Vagina (tissue), 2 donors: Measurements from ENCODE around the gene POLR3GL. TPM values are rescaled to one million over a fixed set of nuclear protein-coding genes. Genes with fewer than 3 reads are reported as not detected.
A peak's percentile ranks its signal among the peaks of the same experiment; 100 is the strongest.

Experiments
- DNase-seq, 2 donors: peaks; one replicate each; pipeline ENCODE4 v3.0.0-alpha.2; 2017; ENCODE audit errors: extremely low spot score in 2 of 2
- H3K27ac ChIP-seq: fragments of 200-600 bp; sonication (generic); one replicate; pipeline ENCODE4 v1.5.1; 2019
- H3K27me3 ChIP-seq: fragments of 200-600 bp; sonication (generic); one replicate; pipeline ENCODE4 v1.5.1; 2019
- H3K36me3 ChIP-seq, 2 donors: fragments of 200-600 bp; sonication (generic); one replicate each; pipeline ENCODE4 v1.5.1; 2017 to 2019
- H3K4me1 ChIP-seq: fragments of 200-600 bp; sonication (generic); one replicate; pipeline ENCODE4 v1.5.1; 2019
- H3K4me3 ChIP-seq, 2 donors: fragments of 200-600 bp; sonication (generic); 1 replicate in 1 of 2; 2 replicates in 1 of 2; pipeline ENCODE4 v1.5.1; 2016 to 2019
- H3K9me3 ChIP-seq: fragments of 200-600 bp; sonication (generic); one replicate; pipeline ENCODE4 v1.5.1; 2019
- POLR2A ChIP-seq, 2 donors: fragments of 450-650 bp; IDR thresholded peaks; one replicate each; pipeline ENCODE4 v1.6.1; 2017; ENCODE audit warnings: antibody characterized with exemption in 2 of 2, mild to moderate bottlenecking in 2 of 2, moderate library complexity in 2 of 2
- POLR2AphosphoS5 ChIP-seq, 2 donors: sonication (generic); formaldehyde crosslinking; IDR thresholded peaks; one replicate each; pipeline ENCODE4 v1.9.0; 2017; ENCODE audit warnings: antibody characterized with exemption in 2 of 2, mild to moderate bottlenecking in 2 of 2, low read depth in 1 of 2; ENCODE audit not compliant: insufficient read depth in 1 of 2
- intact Hi-C: fragments of 100-400 bp; cut with DNase I; formaldehyde crosslinking; loops from one replicate; pipeline ENCODE4 v1.15.1; 2023
- total RNA-seq: library from RNA; depleted of rRNA; stranded (reverse); fragments of >200 nt; gene quantifications from one replicate; pipeline ENCODE4 v1.2.3, GENCODE V29; 2016
- TF ChIP-seq, protein P1 (sequence below), 3 experiments: fragments of 450-650 bp in 2 of 3; fragments of 200-600 bp in 1 of 3; sonication (generic) in 1 of 3; IDR thresholded peaks; one replicate each; pipeline ENCODE4 v1.5.1; 2017 to 2019; ENCODE audit warnings: antibody characterized with exemption in 3 of 3, mild to moderate bottlenecking in 2 of 3, moderate library complexity in 2 of 3

Gene POLR3GL
- total RNA-seq, 1 donor from 2014 or later, result 15.0 TPM

DNA sequence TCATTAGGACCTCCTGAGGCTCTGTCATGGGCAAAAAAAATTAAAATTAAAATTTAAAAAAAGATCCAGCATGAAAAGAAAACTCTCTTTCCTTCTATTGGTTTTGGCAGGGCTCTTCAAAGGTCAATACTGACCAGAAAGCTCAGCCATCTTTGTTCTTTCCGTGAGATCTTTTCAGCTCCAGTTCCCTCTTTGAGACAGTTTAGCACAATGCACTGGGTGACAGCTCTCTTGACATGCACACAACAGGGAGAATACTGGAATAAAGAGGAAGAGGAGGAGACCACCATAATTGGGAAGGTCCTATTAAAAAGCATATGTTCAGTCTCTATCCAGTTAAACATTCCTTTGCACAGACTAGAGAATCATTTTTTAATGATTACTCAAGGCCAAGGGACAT is 13.0 kb upstream of the POLR3GL start:
- DNase-seq, result no peak
- Histone ChIP-seq H3K9me3 (no peaks in the 10 kb centered on the region), H3K4me3 (no peak overlapping the region), H3K4me1 (peaks cover 50% of the 10 kb centered on the region), H3K27ac (no peak overlapping the region), H3K36me3 (peaks cover 0 to 4% of the 10 kb centered on the region in 2 donors), H3K27me3 (no peaks in the 10 kb centered on the region)
- intact Hi-C loops, result no loop called here
- TF ChIP-seq POLR2A (IDR thresholded peaks at IDR 0.05), result no peak
- no peak for TF ChIP-seq POLR2AphosphoS5 (IDR thresholded peaks at IDR 0.05; ENCODE audit: insufficient read depth in 1 of 2, low read depth in 1 of 2)
- TF ChIP-seq, protein P1, sequence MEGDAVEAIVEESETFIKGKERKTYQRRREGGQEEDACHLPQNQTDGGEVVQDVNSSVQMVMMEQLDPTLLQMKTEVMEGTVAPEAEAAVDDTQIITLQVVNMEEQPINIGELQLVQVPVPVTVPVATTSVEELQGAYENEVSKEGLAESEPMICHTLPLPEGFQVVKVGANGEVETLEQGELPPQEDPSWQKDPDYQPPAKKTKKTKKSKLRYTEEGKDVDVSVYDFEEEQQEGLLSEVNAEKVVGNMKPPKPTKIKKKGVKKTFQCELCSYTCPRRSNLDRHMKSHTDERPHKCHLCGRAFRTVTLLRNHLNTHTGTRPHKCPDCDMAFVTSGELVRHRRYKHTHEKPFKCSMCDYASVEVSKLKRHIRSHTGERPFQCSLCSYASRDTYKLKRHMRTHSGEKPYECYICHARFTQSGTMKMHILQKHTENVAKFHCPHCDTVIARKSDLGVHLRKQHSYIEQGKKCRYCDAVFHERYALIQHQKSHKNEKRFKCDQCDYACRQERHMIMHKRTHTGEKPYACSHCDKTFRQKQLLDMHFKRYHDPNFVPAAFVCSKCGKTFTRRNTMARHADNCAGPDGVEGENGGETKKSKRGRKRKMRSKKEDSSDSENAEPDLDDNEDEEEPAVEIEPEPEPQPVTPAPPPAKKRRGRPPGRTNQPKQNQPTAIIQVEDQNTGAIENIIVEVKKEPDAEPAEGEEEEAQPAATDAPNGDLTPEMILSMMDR (IDR thresholded peaks at IDR 0.05), result no peak

DNA sequence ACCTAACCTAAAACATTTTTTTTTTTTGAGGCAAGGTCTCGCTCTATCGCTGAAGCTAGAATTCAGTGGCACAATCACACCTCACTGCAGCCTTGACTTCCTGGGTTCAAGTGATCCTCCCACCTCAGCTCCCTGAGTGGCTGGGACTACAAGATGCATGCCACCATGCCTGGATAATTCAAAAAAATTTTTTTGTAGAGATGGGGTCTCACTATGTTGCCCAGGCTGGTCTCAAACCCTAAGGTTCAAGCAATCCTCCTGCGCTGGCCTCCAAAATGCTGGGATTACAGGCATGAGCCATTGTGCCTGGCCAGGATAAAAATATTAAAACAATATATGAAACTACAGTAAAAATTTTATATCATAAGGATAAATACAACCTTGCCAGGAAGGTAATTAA is 11.6 kb upstream of the POLR3GL start:
- TF ChIP-seq POLR2AphosphoS5 (IDR thresholded peaks at IDR 0.05; ENCODE audit: insufficient read depth in 1 of 2, low read depth in 1 of 2), result no peak
- no peaks in the 10 kb centered on the region for H3K36me3 ChIP-seq
- no peaks in the 10 kb centered on the region for H3K9me3 ChIP-seq
- H3K27me3 ChIP-seq, result no peaks in the 10 kb centered on the region
- DNase-seq, result no peak
- H3K4me3 ChIP-seq, result no peak overlapping the region
- no peak overlapping the region for H3K27ac ChIP-seq
- peaks cover 55% of the 10 kb centered on the region for H3K4me1 ChIP-seq
- intact Hi-C loops, result no loop called here

DNA sequence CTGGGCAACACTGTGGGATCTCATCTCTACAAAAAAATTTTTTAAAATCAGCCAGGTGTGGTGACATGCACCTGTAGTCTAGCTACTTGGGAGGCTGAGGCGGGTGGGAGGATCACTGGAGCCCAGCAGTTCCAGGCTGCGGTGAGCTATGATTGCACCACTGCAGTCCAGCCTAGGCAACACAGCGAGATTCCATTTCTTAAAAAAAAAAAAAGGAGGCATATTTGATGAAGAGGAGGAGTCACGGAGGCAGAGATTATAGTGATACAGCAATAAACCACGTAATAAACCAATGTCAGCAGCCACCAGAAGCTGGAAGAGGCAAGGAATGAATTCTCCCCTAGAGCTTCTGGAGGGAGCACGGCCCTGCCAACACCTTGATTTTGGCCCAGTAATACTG is 10.6 kb upstream of the POLR3GL start:
- H3K4me3 ChIP-seq, result no peak overlapping the region
- TF ChIP-seq POLR2AphosphoS5 (IDR thresholded peaks at IDR 0.05; ENCODE audit: insufficient read depth in 1 of 2, low read depth in 1 of 2) (no peak), POLR2A (IDR thresholded peaks at IDR 0.05) (no peak)
- TF ChIP-seq, protein P1 (IDR thresholded peaks at IDR 0.05), result no peak
- H3K27ac ChIP-seq, result no peak overlapping the region
- H3K4me1 ChIP-seq, result peaks cover 53% of the 10 kb centered on the region
- intact Hi-C loops, result no loop called here
- no peak for DNase-seq
- no peaks in the 10 kb centered on the region for H3K9me3 ChIP-seq
- H3K27me3 ChIP-seq, result no peaks in the 10 kb centered on the region
- no peaks in the 10 kb centered on the region for H3K36me3 ChIP-seq

DNA sequence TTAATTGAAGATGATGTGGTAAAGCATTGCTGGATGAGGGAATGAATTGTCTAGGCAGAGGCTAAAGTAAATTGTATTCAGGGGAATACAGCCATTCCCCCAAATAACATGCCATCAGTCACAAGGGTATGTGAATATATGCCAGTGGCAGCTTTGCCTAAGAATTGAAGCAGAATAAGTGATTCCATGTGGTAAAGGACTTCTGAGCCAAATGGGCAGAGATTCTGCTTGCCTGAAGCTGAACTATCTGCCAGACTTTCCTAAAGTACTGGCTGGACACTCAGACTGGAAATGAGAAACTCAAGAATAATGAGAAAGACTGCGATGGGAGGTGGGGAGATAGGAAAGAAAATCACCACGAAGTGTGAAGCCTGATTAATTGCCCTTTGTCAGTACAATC is 9.1 kb upstream of the POLR3GL start:
- peak overlapping the region; percentile 95 for H3K27ac ChIP-seq
- no peaks in the 10 kb centered on the region for H3K36me3 ChIP-seq
- intact Hi-C loops, result no loop called here
- no peaks in the 10 kb centered on the region for H3K9me3 ChIP-seq
- peaks cover 55% of the 10 kb centered on the region for H3K4me1 ChIP-seq
- TF ChIP-seq POLR2AphosphoS5 (IDR thresholded peaks at IDR 0.05; ENCODE audit: insufficient read depth in 1 of 2, low read depth in 1 of 2), result peak in 1 of 2 donors; percentile 24
- TF ChIP-seq, protein P1 (IDR thresholded peaks at IDR 0.05), result no peak
- no peak for TF ChIP-seq POLR2A (IDR thresholded peaks at IDR 0.05)
- no peaks in the 10 kb centered on the region for H3K27me3 ChIP-seq
- no peak for DNase-seq
- H3K4me3 ChIP-seq, result peak overlapping the region in 1 of 2 donors; percentile 98

DNA sequence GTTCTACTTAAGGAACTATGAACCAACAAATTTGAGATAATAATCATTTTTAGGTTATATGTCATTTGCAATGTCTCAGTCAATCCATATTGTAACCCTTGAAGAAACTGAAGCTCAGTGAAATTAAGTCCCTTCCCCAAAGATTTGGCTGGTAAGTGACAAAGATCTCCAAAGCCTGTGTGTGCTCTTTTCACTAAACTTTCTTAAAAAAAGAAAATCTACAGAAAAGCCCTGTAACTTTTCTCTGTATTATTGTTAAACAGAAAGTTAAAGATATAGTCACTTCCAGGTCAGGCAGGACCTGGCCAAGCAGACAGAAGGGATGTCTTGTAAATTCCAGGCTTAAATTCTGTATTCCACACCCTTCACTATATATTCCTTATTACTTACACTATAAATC is 8.1 kb upstream of the POLR3GL start:
- H3K27ac ChIP-seq, result peak overlapping the region; percentile 95
- H3K4me1 ChIP-seq, result peaks cover 57% of the 10 kb centered on the region
- H3K27me3 ChIP-seq, result no peaks in the 10 kb centered on the region
- no peak for TF ChIP-seq POLR2AphosphoS5 (IDR thresholded peaks at IDR 0.05; ENCODE audit: insufficient read depth in 1 of 2, low read depth in 1 of 2)
- TF ChIP-seq, protein P1 (IDR thresholded peaks at IDR 0.05), result no peak
- no peak for TF ChIP-seq POLR2A (IDR thresholded peaks at IDR 0.05)
- H3K36me3 ChIP-seq, result no peaks in the 10 kb centered on the region
- no peaks in the 10 kb centered on the region for H3K9me3 ChIP-seq
- no peak for DNase-seq
- intact Hi-C loops, result no loop called here
- H3K4me3 ChIP-seq, result peak overlapping the region; percentile 66 to 98
